ENCODE results near the gene SET. TPM values are rescaled to one million over a fixed set of nuclear protein-coding genes. Genes with fewer than 3 reads are reported as not detected.

The SET gene
- total and polyA plus RNA-seq, 2 donors (not counting 1 experiment from before 2014, with no cell fraction given): 54.9 to 309 TPM

DNA sequence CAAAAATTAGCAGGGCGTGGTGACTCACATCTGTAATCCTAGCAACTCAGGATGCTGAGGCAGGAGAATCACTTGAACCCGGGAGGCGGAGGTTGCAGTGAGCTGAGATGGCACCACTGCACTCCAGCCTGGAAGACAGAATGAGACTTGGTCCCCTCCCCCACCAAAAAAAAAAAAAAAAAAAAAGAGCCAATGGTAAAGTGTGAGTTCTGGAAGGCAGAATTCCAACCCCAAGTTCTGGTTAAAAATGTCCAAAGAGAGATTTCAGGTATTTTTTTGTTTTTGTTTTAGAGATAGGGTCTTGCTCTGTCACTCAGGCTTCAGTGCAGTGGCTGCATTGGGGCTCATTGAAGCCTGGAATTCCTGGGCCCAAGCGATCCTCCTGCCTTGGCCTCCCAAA, 1.6 kb upstream of the SET start:
- Mint-ChIP-seq H3K4me3 (peak overlapping the region; percentile 89), H3K27ac (peak overlapping the region; percentile 95), H3K27me3 (no peaks in the 10 kb centered on the region), H3K4me1 (peaks cover 62% of the 10 kb centered on the region), H3K9me3 (ENCODE audit: insufficient read depth) (no peaks in the 10 kb centered on the region)
- intact Hi-C loops (cut with micrococcal nuclease): loop anchor here (5.0 kb wide), 2 partner anchors 40 to 230 kb away; partner anchors contain the start of gene ODF2
- Histone ChIP-seq H3K9ac (ENCODE audit: low read length) (no peak overlapping the region), H3K27ac (ENCODE audit: low read length in 2 of 2) (peak overlapping the region in 1 of 2 donors; percentile 89), H2AFZ (ENCODE audit: insufficient read depth, low read depth, low read length, poor library complexity, severe bottlenecking) (no peak overlapping the region), H3K4me1 (ENCODE audit: control insufficient read depth in 2 of 2, insufficient read depth in 2 of 2, low read length in 2 of 2) (peaks cover 54 to 67% of the 10 kb centered on the region in 2 donors), H3K4me3 (ENCODE audit: control extremely low read depth in 1 of 5, extremely low read depth in 1 of 5, insufficient read depth in 1 of 5, low read depth in 2 of 5, low read length in 4 of 5) (no peak overlapping the region), H3K9me3 (ENCODE audit: control extremely low read depth in 1 of 3, control insufficient read depth in 2 of 3, insufficient read depth in 1 of 3, low read length in 2 of 3) (peaks cover 0 to 5% (median 0%) of the 10 kb centered on the region in 3 donors), H3K79me2 (ENCODE audit: control insufficient read depth, insufficient read depth, low read length) (peaks cover 81% of the 10 kb centered on the region), H4K20me1 (ENCODE audit: control insufficient read depth, insufficient read depth, low read length, poor library complexity, severe bottlenecking) (peaks cover 23% of the 10 kb centered on the region), H3K36me3 (replicated peaks in 1 of 2; ENCODE audit: control extremely low read depth in 1 of 2, control insufficient read depth in 1 of 2, extremely low read depth in 1 of 2, insufficient read depth in 2 of 2, low read length in 1 of 2) (peaks cover 5 to 16% of the 10 kb centered on the region in 2 experiments), H3K4me2 (replicated peaks; ENCODE audit: low read depth, low read length, poor library complexity, severe bottlenecking) (no peak overlapping the region), H3K27me3 (replicated peaks in 1 of 4; ENCODE audit: control extremely low read depth in 1 of 4, control insufficient read depth in 3 of 4, insufficient read depth in 4 of 4, low read length in 3 of 4) (no peaks in the 10 kb centered on the region)
- ChIA-PET CTCF (interaction anchor here (1.2 kb wide), 2 partner anchors 15 to 39 kb away, joined by 3 to 4 read pairs; partner anchors contain the start of gene PKN3), POLR2A (no interaction called here)
- no peak for TF ChIP-seq EZH2 (IDR thresholded peaks at IDR 0.05; ENCODE audit: borderline replicate concordance, insufficient read depth, low read depth, low read length, poor library complexity, severe bottlenecking)
- TF ChIP-seq, protein P1, sequence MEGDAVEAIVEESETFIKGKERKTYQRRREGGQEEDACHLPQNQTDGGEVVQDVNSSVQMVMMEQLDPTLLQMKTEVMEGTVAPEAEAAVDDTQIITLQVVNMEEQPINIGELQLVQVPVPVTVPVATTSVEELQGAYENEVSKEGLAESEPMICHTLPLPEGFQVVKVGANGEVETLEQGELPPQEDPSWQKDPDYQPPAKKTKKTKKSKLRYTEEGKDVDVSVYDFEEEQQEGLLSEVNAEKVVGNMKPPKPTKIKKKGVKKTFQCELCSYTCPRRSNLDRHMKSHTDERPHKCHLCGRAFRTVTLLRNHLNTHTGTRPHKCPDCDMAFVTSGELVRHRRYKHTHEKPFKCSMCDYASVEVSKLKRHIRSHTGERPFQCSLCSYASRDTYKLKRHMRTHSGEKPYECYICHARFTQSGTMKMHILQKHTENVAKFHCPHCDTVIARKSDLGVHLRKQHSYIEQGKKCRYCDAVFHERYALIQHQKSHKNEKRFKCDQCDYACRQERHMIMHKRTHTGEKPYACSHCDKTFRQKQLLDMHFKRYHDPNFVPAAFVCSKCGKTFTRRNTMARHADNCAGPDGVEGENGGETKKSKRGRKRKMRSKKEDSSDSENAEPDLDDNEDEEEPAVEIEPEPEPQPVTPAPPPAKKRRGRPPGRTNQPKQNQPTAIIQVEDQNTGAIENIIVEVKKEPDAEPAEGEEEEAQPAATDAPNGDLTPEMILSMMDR (IDR thresholded peaks at IDR 0.05): no peak
- ATAC-seq (ENCODE audit: low read depth) (no peak), DNase-seq (no peak)
- 100% methylated on average over 2 of the region's 4 CpGs for WGBS (ENCODE audit: insufficient coverage)

DNA sequence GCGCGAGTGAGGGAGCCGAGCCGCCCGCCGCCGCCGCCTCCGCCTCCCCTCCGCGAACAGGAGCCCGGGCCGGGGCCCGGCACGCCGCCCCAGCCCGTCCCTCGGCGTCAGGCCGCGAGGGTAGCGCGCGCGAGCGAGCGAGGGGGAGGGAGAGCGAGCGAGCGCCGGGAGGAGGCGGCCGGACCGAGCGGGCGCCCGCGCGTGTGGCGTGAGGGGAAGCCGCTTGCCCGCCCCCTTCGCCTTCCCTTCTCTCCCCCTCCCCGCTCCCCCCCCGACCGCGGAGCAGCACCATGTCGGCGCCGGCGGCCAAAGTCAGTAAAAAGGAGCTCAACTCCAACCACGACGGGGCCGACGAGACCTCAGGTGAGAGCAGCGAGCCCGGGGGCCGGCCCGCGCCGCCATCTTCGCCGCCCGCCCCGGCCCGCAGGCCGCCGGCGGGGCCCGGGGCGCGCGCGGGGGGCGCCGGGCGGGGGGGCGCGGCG, 312 bp downstream of the SET start:
- POLR2A ChIA-PET: interaction anchor here (0.5 to 1.9 kb wide), 8 partner anchors 9 to 835 kb away, joined by 3 to 8 read pairs (median 5); partner anchors contain the start of genes DYNC2I2, ENDOG and ENG
- WGBS (ENCODE audit: insufficient coverage): under 1% methylated on average over 64 of the region's 80 CpGs
- CTCF ChIA-PET: interaction anchor here (1.3 to 4.3 kb wide), 4 partner anchors 12 to 239 kb away, joined by 3 to 13 read pairs (median 4); partner anchors contain the start of gene PKN3

More for the DNA sequence above, 312 bp downstream of the SET start:
- peaks cover 13 to 34% of the 10 kb centered on the region in 2 experiments for H3K36me3 ChIP-seq (replicated peaks in 1 of 2; ENCODE audit: control extremely low read depth in 1 of 2, control insufficient read depth in 1 of 2, extremely low read depth in 1 of 2, insufficient read depth in 2 of 2, low read length in 1 of 2)
- H3K4me2 ChIP-seq (replicated peaks; ENCODE audit: low read depth, low read length, poor library complexity, severe bottlenecking): peak overlapping the region; percentile 73
- H4K20me1 ChIP-seq (ENCODE audit: control insufficient read depth, insufficient read depth, low read length, poor library complexity, severe bottlenecking): peaks cover 32% of the 10 kb centered on the region
- no peaks in the 10 kb centered on the region for H3K27me3 ChIP-seq (replicated peaks in 1 of 4; ENCODE audit: control extremely low read depth in 1 of 4, control insufficient read depth in 3 of 4, insufficient read depth in 4 of 4, low read length in 3 of 4)
- intact Hi-C loops (cut with micrococcal nuclease): loop anchor here (1.0 to 5.0 kb wide), 8 partner anchors 33 to 232 kb away; partner anchors contain the start of genes DYNC2I2, ENDOG, ODF2 and SPOUT1
- Mint-ChIP-seq H3K4me1 (peaks cover 57% of the 10 kb centered on the region), H3K27ac (peak overlapping the region; percentile 67), H3K9me3 (ENCODE audit: insufficient read depth) (no peaks in the 10 kb centered on the region), H3K4me3 (peak overlapping the region; percentile 89), H3K27me3 (no peaks in the 10 kb centered on the region)
- no peak for DNase-seq
- no peaks in the 10 kb centered on the region for H3K9me3 ChIP-seq (ENCODE audit: control extremely low read depth in 1 of 3, control insufficient read depth in 2 of 3, insufficient read depth in 1 of 3, low read length in 2 of 3)
- H3K4me1 ChIP-seq (ENCODE audit: control insufficient read depth in 2 of 2, insufficient read depth in 2 of 2, low read length in 2 of 2): peaks cover 47 to 57% of the 10 kb centered on the region in 2 donors
- H3K4me3 ChIP-seq (ENCODE audit: control extremely low read depth in 1 of 5, extremely low read depth in 1 of 5, insufficient read depth in 1 of 5, low read depth in 2 of 5, low read length in 4 of 5): peak overlapping the region in 4 of 5 experiments; percentile 39 to 76 (median 61)
- TF ChIP-seq EZH2 (IDR thresholded peaks at IDR 0.05; ENCODE audit: borderline replicate concordance, insufficient read depth, low read depth, low read length, poor library complexity, severe bottlenecking): no peak
- TF ChIP-seq, protein P1 (IDR thresholded peaks at IDR 0.05): no peak
- peak; percentile 25 for ATAC-seq (ENCODE audit: low read depth)
- peak overlapping the region; percentile 65 for H3K9ac ChIP-seq (ENCODE audit: low read length)
- peak overlapping the region; percentile 53 for H2AFZ ChIP-seq (ENCODE audit: insufficient read depth, low read depth, low read length, poor library complexity, severe bottlenecking)
- H3K79me2 ChIP-seq (ENCODE audit: control insufficient read depth, insufficient read depth, low read length): peaks cover 77% of the 10 kb centered on the region
- H3K27ac ChIP-seq (ENCODE audit: low read length in 2 of 2): peak overlapping the region; percentile 38 to 74

Measured in B cell (primary cell).